Measurements from ENCODE around the gene RPS18. TPM values are rescaled to one million over a fixed set of nuclear protein-coding genes. Genes with fewer than 3 reads are reported as not detected.
A peak's percentile ranks its signal among the peaks of the same experiment; 100 is the strongest.

The RPS18 gene
- total and polyA plus RNA-seq, 9 of the 15 experiments (the other 6 are each of a cell fraction or from before 2014, with no cell fraction given) = 5,023 to 17,516 (median 8,131) TPM

- TF ChIP-seq ZBTB11 (CRISPR knock-in tag; IDR thresholded peaks at IDR 0.05) (0 out of 6 replicates have a peak, but pooled peaks of 1 of the 3 experiments have one; percentile 35), E2F4 (CRISPR knock-in tag; IDR thresholded peaks at IDR 0.05; ENCODE audit: low read depth) (no peak), CTCFL (IDR thresholded peaks at IDR 0.05; ENCODE audit: borderline replicate concordance, insufficient read depth, low read depth, low read length, poor library complexity, severe bottlenecking) (no peak), MECOM (CRISPR knock-in tag; IDR thresholded peaks at IDR 0.05) (no peak), ZNF444 (CRISPR knock-in tag; IDR thresholded peaks at IDR 0.05) (no peak), ARNT (IDR thresholded peaks at IDR 0.05) (peak; percentile 63 to 91; a peak in 2 of 4 replicates), ZEB2 (IDR thresholded peaks at IDR 0.05) (no peak), DPF2 (IDR thresholded peaks at IDR 0.05) (peak; percentile 88), SP2 (IDR thresholded peaks at IDR 0.05; ENCODE audit: extremely low read depth, low read depth, low read length, poor library complexity, severe bottlenecking) (peak; percentile 40), TRIM28 (IDR thresholded peaks at IDR 0.05) (peak; percentile 88), THRB (CRISPR knock-in tag; conservative IDR thresholded peaks at IDR 0.05) (peak; percentile 46; the same call in 1 of the 2 replicates), GABPA (tag; conservative IDR thresholded peaks at IDR 0.05; ENCODE audit: low read depth) (peak; percentile 38; the same call in 1 of the 2 replicates), HMG20B (CRISPR knock-in tag; IDR thresholded peaks at IDR 0.05) (no peak), L3MBTL2 (IDR thresholded peaks at IDR 0.05) (peak; percentile 81), ZSCAN29 (IDR thresholded peaks at IDR 0.05) (no peak), ZNF77 (CRISPR knock-in tag; IDR thresholded peaks at IDR 0.05) (no peak), HNRNPLL (IDR thresholded peaks at IDR 0.05; ENCODE audit: low read depth, low read length, poor library complexity, severe bottlenecking) (peak; percentile 64), ZNF175 (CRISPR knock-in tag; IDR thresholded peaks at IDR 0.05; ENCODE audit: low read depth) (no peak), KAT8 (IDR thresholded peaks at IDR 0.05; ENCODE audit: low read depth) (no peak), MBD2 (IDR thresholded peaks at IDR 0.05; ENCODE audit: borderline replicate concordance, low read depth) (peak; percentile 59; the same call in 1 of the 2 replicates)
Observed at GRCh38 chr6:33317669-33318425, 46.0 kb downstream of the RPS18 start, which contains the start of gene ZBTB22 (continued).

Measured in K562 (cell line).